Epithelial cell of esophagus (primary cell): ENCODE data around the gene MAGI2.

Experiments
- DNase-seq: peaks from one replicate; pipeline ENCODE4 v3.0.0; 2010; ENCODE audit warnings: low read depth
- H3K4me3 ChIP-seq: 2 replicates; pipeline ENCODE4 v1.5.1; 2011; ENCODE audit warnings: mild to moderate bottlenecking, low read length, control low read depth
- CTCF ChIP-seq: IDR thresholded peaks from 2 replicates; pipeline ENCODE4 v1.5.1; 2011; ENCODE audit warnings: low read depth, mild to moderate bottlenecking, low read length, control low read depth, inconsistent platforms; ENCODE audit not compliant: insufficient read depth; ENCODE audit errors: missing control alignments

MAGI2 gene

GRCh38 chr7:78448911-78449310 lies 1004.6 kb downstream of the MAGI2 start:
- DNase-seq = no peak
- H3K4me3 ChIP-seq = no peak overlapping the region
- no peak for TF ChIP-seq CTCF

- TF ChIP-seq CTCF = no peak
- DNase-seq = no peak
- H3K4me3 ChIP-seq = no peak overlapping the region
These were observed 1009.2 kb downstream of the MAGI2 start for GRCh38 chr7:78444267-78444666.

- no peak for TF ChIP-seq CTCF
- no peak for DNase-seq
- H3K4me3 ChIP-seq = no peak overlapping the region
These were observed 1009.7 kb downstream of the MAGI2 start for GRCh38 chr7:78443811-78444210.

- H3K4me3 ChIP-seq = no peak overlapping the region
- no peak for DNase-seq
- TF ChIP-seq CTCF = no peak
These were observed 1011.7 kb downstream of the MAGI2 start for GRCh38 chr7:78441737-78442136.

GRCh38 chr7:78438433-78438832 lies 1015.0 kb downstream of the MAGI2 start:
- no peak for DNase-seq
- no peak for TF ChIP-seq CTCF
- no peak overlapping the region for H3K4me3 ChIP-seq

- no peak for TF ChIP-seq CTCF
- no peak overlapping the region for H3K4me3 ChIP-seq
- DNase-seq = no peak
These were observed 1016.3 kb downstream of the MAGI2 start for GRCh38 chr7:78437118-78437517.

- H3K4me3 ChIP-seq = no peak overlapping the region
- no peak for TF ChIP-seq CTCF
- no peak for DNase-seq
These were observed 1018.1 kb downstream of the MAGI2 start for GRCh38 chr7:78435355-78435754.
